NCI-H1417 (cell line): ENCODE data around the gene LINGO3.

Experiments
- DNase-seq, 3 experiments: peaks; one replicate each; lab custom pipeline; 2025; lab: John Stamatoyannopoulos, UW

The LINGO3 gene

DNA sequence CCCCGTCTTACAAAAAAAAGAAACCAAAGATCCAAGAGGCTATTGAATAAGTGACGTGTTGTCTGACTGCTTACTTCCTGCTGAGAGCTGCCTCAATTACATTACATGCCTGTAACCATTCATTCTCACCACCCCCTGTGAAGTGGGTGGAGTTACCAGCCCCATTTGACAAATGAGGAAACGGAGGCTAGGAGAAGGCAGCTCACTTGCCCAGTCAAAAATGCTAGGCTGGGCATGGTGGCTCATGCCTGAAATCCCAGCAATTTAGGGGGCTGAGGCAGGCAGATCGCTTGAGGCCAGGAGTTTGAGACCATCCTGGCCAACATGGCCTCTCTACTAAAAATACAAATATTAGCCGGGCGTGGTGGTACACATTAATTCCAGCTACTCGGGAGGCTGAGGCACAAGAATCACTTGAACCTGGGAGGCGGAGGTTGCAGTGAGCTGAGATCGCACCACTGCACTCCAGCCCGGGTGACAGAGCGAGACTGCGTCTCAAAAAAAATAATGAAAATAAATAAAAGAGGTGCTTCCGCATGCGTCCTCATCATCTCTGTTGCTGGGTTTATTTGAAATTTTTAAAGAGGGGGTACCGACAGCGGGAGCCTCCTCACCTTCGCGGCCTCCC, 19.9 kb upstream of the LINGO3 start:
- DNase-seq: peak in 2 of 3 experiments; percentile 80 to 93

DNA sequence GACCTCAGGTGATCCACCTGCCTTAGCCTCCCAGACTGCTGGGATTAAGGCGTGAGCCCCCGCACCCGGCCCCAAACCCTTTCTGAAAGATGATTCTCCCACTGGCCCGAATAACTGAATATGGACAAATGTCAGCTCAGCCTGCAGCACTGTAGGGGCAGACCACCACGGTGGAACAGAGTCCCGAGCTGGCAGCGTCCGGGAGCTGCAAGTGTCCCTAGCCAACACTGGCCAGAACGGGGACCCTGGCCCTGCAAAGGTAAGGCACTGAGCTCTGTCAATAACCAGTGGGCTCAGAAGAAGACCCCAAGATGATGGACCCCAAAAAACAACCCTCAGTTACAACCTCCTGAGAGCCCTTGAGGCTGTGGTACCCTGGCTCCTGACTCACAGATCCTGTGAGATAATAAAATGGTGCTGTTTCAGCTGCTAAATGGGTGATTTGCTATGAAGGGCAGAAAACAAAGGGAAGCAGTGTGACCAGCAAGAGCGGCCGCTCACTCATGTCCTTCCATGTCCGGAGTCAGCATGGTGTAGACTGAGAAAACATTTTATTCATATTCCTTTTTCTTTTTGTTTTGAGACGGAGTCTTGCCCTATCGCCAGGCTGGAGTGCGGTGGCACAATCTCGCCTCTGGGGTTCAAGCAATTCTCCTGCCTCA, 18.9 kb upstream of the LINGO3 start:
- no peak for DNase-seq

GRCh38 chr19:2325281-2326046, 17.5 kb upstream of the LINGO3 start:
- no peak for DNase-seq

- peak; percentile 44 to 86 (median 77) for DNase-seq
Observed at GRCh38 chr19:2324220-2324948, 16.4 kb upstream of the LINGO3 start.

- DNase-seq: no peak
Observed at GRCh38 chr19:2323707-2324106, 15.8 kb upstream of the LINGO3 start.

DNA sequence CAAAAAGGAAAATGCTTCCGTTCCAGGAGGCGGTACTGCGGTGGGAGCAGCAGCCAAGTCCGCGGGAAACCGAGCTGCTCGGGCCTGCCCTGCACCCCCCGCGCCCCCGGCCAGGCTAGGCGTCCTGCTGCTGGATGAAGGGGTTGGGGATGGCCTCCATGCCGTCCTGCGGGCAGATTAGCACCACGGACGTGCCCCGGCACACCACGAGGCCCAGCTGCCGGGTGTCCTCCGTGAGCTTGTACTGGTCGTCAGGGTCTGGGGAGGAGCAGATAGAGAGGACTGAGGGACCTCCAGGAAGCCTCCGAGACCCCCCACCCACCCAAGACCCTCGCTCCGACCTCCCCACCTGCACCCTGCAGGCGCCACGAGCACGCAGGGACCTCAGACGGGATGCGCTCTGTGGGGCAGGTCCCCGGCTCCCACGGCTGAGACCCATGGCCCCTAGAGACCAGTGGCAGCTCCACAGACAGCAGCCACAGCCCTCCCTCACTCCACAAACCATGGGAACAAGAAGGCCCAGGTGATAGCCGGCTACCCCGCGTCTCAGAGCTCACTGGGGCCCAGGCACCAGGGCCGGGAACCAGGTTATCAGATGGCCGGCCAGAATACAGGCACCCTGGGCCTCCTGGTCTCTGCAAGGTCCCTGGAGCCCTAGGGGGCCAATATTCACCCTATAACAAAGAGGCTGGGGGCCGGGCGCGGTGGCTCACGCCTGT, 13.8 kb upstream of the LINGO3 start:
- DNase-seq: no peak

- DNase-seq: no peak
Observed at GRCh38 chr19:2320939-2321338, 13.0 kb upstream of the LINGO3 start.

DNA sequence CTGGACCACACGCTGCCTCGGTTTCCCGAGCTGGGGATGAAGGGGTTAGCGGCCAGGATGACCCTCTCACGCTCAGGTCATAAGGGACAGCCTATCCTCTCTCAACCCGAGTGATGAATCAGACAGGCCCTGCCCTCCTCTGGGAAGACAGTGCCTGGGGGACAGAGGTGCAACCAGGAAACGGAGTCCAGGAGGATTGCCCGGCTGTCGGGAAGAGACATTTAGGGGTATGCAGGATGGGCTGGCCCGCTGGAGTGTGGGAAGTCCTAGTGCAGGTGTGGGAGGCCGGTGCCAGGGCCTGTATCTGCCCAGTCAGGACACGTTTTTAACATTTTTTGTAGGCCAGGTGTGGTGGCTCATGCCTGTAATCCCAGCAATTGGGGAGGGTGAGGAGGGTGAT, 12.1 kb upstream of the LINGO3 start:
- DNase-seq: no peak

- no peak for DNase-seq
Observed at GRCh38 chr19:2319551-2319950, 11.6 kb upstream of the LINGO3 start.

GRCh38 chr19:2318923-2319322, 11.0 kb upstream of the LINGO3 start:
- DNase-seq: no peak

DNA sequence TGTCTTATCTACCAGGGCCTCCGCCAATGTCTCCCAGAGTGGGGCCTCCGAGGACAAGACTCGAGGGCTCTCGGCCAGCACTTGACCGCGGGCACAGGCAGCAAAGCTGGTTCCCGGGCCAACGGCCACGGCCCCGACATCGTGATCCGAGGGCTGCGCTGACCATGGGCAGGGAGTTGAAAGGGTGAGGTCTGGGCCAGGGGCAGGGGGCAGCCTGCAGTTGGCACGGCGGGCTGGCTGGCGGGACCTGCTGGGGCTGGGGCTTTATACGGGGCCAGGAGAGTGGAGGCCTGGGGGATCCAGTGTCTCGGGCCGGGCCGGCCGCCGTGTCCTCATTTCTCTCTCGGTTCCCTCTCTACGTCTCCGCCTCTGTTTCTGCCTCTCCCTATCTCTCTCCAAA, 9.8 kb upstream of the LINGO3 start:
- no peak for DNase-seq

DNA sequence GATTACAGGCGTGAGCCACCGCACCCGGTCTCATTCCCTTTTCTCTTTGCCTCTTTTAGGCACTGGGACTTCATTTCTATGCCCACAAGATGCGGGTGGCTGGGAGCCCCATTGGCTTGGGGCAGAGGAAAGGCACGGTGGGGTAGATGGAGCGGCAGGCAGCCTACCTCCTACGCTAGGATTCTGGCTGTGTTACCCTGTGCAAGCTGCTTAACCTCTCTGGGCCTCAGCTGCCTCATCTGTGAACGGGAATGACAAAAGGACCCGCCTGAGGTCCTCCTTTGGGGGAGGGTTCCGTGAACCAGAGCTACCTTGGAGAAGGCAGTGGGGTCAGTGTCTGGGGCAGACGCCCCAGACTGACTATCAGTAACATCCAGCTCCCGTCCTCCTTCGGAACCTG, 9.3 kb upstream of the LINGO3 start:
- DNase-seq: no peak

GRCh38 chr19:2315818-2316353, 7.9 kb upstream of the LINGO3 start:
- no peak for DNase-seq

DNA sequence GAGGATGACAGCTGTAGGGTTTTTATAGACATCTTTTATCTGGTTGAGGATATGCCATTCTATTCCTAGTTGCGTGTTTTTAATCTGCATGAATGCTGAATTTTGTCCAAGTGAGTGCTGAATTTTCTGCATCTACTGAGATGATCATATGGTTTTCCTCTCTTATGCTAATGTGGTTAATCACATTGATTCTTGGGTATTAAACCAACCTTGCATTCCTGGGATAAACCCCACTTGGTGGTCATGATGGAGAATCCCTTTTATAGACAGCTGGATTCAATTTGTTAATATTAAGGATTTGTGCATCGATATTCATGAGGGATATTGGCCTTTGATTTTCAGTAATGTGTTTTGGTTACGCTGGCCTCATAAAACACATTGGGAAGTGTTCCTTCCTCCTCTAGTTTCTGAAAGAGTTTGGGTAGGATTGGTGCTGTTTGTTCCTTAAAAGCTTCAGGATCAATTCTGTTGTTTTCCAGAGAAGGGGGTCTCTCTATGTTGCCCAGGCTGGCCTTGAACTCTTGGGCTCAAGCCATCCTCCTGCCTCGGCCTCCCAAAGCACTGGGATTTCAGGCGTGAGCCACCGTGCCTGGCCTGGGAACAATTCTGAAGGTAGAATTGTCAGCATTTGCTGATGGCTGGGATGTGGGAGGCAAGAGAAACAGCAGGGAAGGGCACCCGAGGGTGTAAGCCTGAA, 7.3 kb upstream of the LINGO3 start:
- no peak for DNase-seq

DNA sequence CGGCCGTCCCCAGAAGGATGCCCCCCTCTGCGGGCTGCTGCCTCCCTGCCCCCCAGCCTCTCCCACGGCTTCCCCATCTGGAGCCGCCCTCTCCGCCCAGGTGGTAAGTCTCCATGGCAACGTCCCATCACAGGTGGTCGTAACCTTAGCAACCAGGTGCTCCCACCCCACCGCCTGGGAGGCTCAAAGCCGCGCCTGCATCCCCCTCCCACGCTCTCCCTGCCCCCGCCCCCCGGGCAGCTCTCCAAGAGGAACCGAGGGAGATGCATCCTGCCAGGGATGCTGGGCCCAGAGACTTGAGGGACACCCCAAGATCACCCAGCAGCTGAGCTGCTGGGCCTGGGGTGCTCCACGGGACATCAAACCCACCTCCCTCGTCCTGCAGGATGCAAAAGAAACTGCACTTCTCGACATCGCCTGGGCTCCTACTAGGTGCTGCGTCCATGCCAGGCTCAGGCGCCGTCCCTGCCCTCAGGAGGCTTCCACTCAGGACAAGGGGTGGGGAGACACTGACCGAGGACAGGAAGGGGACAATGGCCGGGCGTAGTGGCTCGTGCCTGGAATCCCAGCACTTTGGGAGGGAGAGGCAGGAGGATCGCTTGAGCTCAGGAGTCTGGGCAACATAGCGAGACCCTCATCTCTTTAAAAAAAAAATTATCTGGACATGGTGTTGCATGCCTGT, 5.0 kb upstream of the LINGO3 start:
- DNase-seq: peak in 2 of 3 experiments; percentile 69 to 81

- no peak for DNase-seq
Observed at GRCh38 chr19:2311093-2311492, 3.1 kb upstream of the LINGO3 start.

DNA sequence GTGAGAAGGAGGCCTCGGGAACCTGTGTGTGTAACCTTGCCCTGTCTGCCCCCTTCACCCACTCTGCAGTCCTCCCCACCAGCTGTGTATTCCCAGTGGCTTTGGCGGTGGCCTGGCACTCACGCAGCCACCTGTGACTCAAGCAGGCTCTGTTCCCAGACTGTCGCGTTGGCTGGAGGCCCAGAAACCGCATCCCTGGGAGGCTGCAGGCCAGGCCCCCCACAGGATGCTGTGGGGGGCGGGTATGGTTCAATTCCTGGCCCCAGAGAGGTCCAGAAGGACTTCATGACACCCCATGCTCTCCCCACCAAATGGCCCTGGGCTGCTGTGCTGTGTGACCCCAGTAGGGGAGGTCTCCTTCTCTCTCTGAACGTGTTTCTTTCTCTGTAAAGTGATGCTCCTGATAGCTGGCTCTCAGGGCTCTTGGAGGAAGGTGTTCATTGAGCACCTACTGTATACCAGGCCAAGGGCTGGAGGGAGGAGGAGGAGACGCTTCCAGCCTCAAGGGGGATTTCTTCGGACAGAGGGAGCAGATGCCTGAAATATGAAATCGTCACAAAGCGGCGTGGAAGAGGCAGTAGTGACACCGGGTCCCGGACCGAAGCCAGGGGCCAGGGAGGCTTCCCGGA, 1.9 kb upstream of the LINGO3 start:
- peak in 2 of 3 experiments; percentile 24 to 67 for DNase-seq

DNA sequence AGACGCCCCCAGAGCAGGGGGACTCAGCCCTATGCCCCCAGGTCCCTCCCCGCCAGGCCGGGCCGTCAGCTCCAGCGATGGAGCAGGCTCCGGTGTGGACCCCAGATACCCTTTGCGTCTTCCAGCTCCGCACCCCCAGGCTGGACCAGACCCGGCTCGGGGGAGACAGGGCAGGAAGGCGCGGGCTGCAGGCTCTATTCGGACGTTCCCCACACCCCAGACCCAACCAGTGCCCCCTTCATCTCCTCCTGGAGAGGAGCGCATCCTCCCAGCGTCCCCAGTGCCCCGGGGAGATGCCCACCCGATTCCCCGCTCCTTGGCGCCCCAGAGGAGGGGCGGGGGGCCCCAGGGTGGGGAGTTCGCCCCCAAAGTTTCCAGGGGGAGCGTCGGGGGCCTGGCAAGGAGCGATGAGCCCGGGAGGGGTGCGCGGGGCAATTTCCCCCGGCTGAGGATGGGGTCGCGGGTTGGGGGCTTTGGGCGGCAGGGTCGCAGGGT, 389 bp downstream of the LINGO3 start:
- DNase-seq: no peak

DNA sequence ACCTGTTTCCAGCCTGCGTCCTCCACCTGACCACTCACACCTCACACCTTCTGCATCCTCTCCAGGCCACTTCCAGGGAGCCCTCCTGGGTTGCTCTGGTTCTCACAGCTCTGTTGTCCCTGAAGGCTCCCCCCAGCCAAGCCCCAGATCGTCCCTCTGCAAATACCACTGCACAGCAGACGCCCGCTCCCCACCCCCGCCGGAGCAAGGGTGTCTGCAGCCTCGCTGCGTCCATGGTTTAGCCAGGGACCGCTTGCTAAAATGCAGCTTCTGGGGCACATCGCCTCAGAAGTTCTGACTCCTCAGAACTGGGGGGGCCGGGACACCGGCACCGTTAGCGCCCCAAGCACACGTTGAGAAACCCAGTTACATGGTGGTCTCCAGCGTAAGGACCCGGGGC, 983 bp downstream of the LINGO3 start:
- no peak for DNase-seq
